ENCODE measurements around the gene FBXO2. TPM values are rescaled to one million over a fixed set of nuclear protein-coding genes. Genes with fewer than 3 reads are reported as not detected.

Gene FBXO2
- total and polyA plus RNA-seq, 2 of the 4 experiments (the other 2 are of a cell fraction), result 0.36 to 1.7 TPM

DNA sequence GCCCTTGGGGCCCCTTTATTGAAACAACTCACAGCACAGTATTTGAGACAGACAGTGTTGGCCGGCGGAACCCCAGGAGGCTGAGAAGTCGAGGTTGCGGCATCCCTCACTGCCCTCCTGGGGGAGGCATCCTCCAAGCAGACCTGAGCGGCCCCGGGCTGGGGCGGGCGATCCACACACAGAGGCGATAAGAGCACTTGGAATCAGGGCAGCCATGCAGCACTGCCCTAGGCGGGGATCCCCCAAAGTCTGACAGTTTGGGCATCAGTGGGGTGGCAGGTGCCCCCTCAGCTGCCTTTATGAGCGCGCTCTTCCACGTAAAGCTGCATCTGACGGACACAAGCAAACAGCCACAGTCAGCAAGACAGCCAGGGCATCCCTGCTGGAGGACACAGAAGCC is 20.3 kb upstream of the FBXO2 start:
- peaks cover 5 to 7% of the 10 kb centered on the region in 2 experiments; a peak in 3 of 4 replicates for H3K79me1 ChIP-seq (ENCODE audit: low read depth in 1 of 2, low read length in 2 of 2)
- no peak overlapping the region for H4K8ac ChIP-seq (ENCODE audit: low read depth in 2 of 2, low read length in 2 of 2)
- H3K4me3 ChIP-seq (ENCODE audit: insufficient read depth, low read depth, low read length), result no peak overlapping the region
- no peak overlapping the region for H2BK15ac ChIP-seq (ENCODE audit: low read depth, low read length)
- H3K9me1 ChIP-seq (ENCODE audit: insufficient read depth, low read length), result peaks cover 5% of the 10 kb centered on the region; the same call in 1 of the 2 replicates
- no CpG with 5 or more reads among the region's 14 CpGs for WGBS, 2 experiments (ENCODE audit: extremely low coverage in 2 of 2, insufficient read length in 1 of 2)
- no peak overlapping the region for H3K27ac ChIP-seq (ENCODE audit: insufficient read depth, low read length)
- ChIA-PET POLR2A (ENCODE audit: unreplicated experiment) (no interaction called here), CTCF (no interaction called here)
- H2AK5ac ChIP-seq (ENCODE audit: low read depth, low read length), result no peak overlapping the region
- no peak for DNase-seq
- H3K36me3 ChIP-seq (ENCODE audit: control insufficient read depth, insufficient read depth, low read length), result peaks cover 46% of the 10 kb centered on the region
- no peak overlapping the region for H3K18ac ChIP-seq (ENCODE audit: low read depth, low read length)
- no peak overlapping the region for H2BK120ac ChIP-seq (ENCODE audit: low read depth, low read length)
- ATAC-seq (ENCODE audit: low read depth), result no peak
- no peak overlapping the region for H3K9ac ChIP-seq (ENCODE audit: low read depth, low read length)
- no peak overlapping the region for H3K56ac ChIP-seq (ENCODE audit: extremely low read depth, insufficient read depth, low read length)
- no peak for TF ChIP-seq SMC3 (IDR thresholded peaks at IDR 0.05; ENCODE audit: low read depth, low read length)
- no peak for TF ChIP-seq POLR2A (IDR thresholded peaks at IDR 0.05; ENCODE audit: low read depth, low read length)
- TF ChIP-seq MAZ (IDR thresholded peaks at IDR 0.05; ENCODE audit: borderline replicate concordance, low read depth, low read length), result no peak
- no peak for TF ChIP-seq CHD1 (IDR thresholded peaks at IDR 0.05; ENCODE audit: low read depth, low read length)
- no peak for TF ChIP-seq RFX5 (IDR thresholded peaks at IDR 0.05; ENCODE audit: low read depth, low read length)
- TF ChIP-seq RCOR1 (IDR thresholded peaks at IDR 0.05; ENCODE audit: insufficient replicate concordance, low read length), result no peak
- TF ChIP-seq, protein P1, sequence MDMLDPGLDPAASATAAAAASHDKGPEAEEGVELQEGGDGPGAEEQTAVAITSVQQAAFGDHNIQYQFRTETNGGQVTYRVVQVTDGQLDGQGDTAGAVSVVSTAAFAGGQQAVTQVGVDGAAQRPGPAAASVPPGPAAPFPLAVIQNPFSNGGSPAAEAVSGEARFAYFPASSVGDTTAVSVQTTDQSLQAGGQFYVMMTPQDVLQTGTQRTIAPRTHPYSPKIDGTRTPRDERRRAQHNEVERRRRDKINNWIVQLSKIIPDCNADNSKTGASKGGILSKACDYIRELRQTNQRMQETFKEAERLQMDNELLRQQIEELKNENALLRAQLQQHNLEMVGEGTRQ (IDR thresholded peaks at IDR 0.05; ENCODE audit: low read depth, low read length), result no peak
- TF ChIP-seq, protein P2, sequence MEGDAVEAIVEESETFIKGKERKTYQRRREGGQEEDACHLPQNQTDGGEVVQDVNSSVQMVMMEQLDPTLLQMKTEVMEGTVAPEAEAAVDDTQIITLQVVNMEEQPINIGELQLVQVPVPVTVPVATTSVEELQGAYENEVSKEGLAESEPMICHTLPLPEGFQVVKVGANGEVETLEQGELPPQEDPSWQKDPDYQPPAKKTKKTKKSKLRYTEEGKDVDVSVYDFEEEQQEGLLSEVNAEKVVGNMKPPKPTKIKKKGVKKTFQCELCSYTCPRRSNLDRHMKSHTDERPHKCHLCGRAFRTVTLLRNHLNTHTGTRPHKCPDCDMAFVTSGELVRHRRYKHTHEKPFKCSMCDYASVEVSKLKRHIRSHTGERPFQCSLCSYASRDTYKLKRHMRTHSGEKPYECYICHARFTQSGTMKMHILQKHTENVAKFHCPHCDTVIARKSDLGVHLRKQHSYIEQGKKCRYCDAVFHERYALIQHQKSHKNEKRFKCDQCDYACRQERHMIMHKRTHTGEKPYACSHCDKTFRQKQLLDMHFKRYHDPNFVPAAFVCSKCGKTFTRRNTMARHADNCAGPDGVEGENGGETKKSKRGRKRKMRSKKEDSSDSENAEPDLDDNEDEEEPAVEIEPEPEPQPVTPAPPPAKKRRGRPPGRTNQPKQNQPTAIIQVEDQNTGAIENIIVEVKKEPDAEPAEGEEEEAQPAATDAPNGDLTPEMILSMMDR (conservative IDR thresholded peaks at IDR 0.05; ENCODE audit: low read depth, low read length), result no peak
- TF ChIP-seq MXI1 (IDR thresholded peaks at IDR 0.05; ENCODE audit: borderline replicate concordance, low read depth, low read length), result no peak
- TF ChIP-seq, protein P3, sequence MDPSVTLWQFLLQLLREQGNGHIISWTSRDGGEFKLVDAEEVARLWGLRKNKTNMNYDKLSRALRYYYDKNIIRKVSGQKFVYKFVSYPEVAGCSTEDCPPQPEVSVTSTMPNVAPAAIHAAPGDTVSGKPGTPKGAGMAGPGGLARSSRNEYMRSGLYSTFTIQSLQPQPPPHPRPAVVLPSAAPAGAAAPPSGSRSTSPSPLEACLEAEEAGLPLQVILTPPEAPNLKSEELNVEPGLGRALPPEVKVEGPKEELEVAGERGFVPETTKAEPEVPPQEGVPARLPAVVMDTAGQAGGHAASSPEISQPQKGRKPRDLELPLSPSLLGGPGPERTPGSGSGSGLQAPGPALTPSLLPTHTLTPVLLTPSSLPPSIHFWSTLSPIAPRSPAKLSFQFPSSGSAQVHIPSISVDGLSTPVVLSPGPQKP (IDR thresholded peaks at IDR 0.05; ENCODE audit: borderline replicate concordance, low read depth, low read length), result no peak
- TF ChIP-seq NFE2L2 (IDR thresholded peaks at IDR 0.05; ENCODE audit: low read depth, low read length), result no peak
- no peak for TF ChIP-seq MAFK (IDR thresholded peaks at IDR 0.05; ENCODE audit: low read depth, low read length)
- no peak for TF ChIP-seq FOS (IDR thresholded peaks at IDR 0.05; ENCODE audit: low read depth, low read length)
- H2BK5ac ChIP-seq (ENCODE audit: low read depth, low read length, poor library complexity, severe bottlenecking), result no peak overlapping the region
- H3K4me2 ChIP-seq (ENCODE audit: low read depth, low read length), result no peak overlapping the region
- no peaks in the 10 kb centered on the region for H4K20me1 ChIP-seq (ENCODE audit: insufficient read depth, low read length)
- intact Hi-C loops (cut with micrococcal nuclease), result no loop called here
- no TSS peak for BruUV-seq (replicated peaks)
- no peak overlapping the region for H2BK20ac ChIP-seq (ENCODE audit: low read depth, low read length)
- H2AFZ ChIP-seq (replicated peaks; ENCODE audit: low read length, poor library complexity), result no peak overlapping the region
- no peak overlapping the region for H2AK9ac ChIP-seq (replicated peaks; ENCODE audit: low read depth, low read length, poor library complexity)
- in situ Hi-C loops (cut with MboI; ENCODE audit: low sequenced_read_pairs), result no loop called here
- no peak overlapping the region for H4K5ac ChIP-seq (ENCODE audit: low read depth, low read length)
- dilution Hi-C loops (cut with HindIII; ENCODE audit: low sequenced_read_pairs, unreplicated experiment), result no loop called here
- H3K27me3 ChIP-seq (ENCODE audit: control insufficient read depth, insufficient read depth, low read length), result no peaks in the 10 kb centered on the region
- no peaks in the 10 kb centered on the region for H3K9me3 ChIP-seq (ENCODE audit: control insufficient read depth, insufficient read depth, low read length)
- no peak overlapping the region for H3K4ac ChIP-seq (ENCODE audit: low read depth, low read length)
- H4K91ac ChIP-seq (ENCODE audit: insufficient read depth, low read depth, low read length), result no peak overlapping the region
- no peak overlapping the region for H3K14ac ChIP-seq (replicated peaks; ENCODE audit: low read depth, low read length)
- no peak overlapping the region for H3K23ac ChIP-seq (ENCODE audit: low read depth, low read length)
- H3K4me1 ChIP-seq (ENCODE audit: control insufficient read depth, insufficient read depth, low read length), result no peaks in the 10 kb centered on the region

Data from IMR-90 (cell line).